Hepatic stellate cell (primary cell): ENCODE data around the gene TEX22.

Experiments
- DNase-seq: peaks from one replicate; pipeline ENCODE4 v3.0.0; 2011; ENCODE audit warnings: low spot score

Gene TEX22

DNA sequence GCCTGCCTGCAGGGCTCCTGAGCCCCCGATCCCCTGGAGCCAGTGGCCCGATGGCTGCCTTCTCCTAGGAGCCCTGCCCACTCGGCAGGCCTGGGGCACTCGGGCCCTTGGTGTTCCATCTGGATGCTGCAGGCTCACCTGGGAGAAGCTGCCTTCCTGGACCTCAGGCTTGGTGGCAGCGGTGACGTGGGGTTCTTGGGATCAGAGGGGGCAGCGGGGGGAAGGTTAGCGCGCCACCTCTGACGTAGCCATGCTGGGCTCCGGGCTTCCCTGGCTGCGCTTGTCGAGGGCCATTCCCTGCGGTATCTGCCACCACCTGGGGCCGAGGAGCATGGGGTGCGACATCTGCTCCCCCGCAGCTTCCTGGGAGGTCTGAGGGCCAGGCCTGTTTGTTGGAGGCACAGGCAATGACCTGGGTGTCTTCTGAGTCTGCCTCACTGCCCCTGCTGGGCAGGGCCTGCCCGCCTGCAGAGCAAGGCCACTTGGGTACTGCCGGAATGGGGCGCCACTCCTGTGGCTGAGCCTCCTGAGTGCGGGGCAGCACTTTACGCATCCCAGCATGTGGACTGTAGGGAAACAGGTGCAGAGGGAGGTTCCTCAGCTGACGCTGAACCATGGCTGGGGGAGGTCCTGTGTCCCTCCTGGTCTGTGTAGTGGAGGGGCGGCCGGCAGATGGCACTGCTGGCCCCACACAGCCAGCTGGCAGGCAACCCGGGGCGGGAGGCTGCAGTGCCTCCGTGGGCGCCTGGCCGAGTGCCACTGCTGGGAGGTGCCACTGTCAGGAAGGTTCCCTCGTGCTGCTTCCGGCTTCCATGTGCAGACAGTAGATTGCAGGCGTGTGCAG, 41.6 kb downstream of the TEX22 start:
- DNase-seq: peak; percentile 47

DNA sequence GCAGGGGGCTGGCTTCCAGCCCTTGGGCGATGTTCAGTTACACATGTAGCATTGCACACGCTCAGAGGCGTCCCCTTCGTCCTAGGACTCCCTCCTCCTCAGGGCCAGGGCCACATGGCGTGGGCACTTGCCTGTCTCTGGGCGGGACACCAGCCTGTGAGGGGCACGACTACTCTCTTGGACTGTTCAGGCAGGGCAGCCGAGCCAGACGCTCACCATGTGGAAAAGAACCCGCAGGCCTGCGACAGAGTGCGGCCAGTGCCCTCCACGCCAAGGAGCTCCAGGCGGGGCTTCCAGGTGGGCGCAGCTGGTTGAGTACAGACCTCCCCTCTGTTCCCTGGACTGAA, 42.2 kb downstream of the TEX22 start:
- no peak for DNase-seq

DNA sequence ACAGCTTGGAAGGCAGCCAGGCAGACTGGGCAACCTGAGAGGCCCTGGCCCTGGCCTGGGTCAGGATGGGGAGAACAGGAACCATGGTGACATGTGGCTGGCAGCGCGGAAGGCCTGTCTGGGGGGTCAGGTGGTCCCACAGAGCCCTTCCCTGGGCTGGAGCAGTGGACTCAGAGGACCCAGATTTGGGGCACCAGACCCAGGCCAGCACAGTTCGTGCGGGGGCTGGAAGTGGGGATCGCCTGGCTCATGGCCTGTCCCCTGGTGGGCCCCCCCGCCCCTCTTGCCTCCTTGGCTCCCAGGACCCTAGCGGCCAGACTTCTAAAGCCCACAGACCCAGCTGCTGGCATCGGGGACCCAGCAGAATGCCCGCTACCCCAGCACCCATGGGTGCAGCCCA, 42.7 kb downstream of the TEX22 start:
- DNase-seq: no peak

DNA sequence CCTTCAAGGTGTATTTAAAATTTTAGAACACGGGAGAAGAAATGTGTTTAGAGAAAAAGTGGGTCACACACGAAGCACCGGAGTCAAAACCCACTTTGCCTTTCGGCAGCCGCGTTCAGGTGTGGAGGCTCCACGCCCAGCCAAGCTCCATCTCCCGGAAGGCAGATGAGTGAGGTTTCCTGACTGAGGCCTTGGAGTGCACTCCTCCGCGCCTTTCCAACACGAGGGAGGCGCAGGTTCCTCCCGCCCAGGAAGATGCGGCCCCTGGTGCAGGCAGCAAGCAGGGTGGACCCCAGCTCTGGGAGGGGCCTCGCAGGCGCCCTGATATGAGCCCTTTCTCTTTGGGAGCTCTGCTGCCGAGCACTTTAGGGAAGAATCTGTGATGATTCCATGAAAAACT, 43.8 kb downstream of the TEX22 start:
- no peak for DNase-seq

DNA sequence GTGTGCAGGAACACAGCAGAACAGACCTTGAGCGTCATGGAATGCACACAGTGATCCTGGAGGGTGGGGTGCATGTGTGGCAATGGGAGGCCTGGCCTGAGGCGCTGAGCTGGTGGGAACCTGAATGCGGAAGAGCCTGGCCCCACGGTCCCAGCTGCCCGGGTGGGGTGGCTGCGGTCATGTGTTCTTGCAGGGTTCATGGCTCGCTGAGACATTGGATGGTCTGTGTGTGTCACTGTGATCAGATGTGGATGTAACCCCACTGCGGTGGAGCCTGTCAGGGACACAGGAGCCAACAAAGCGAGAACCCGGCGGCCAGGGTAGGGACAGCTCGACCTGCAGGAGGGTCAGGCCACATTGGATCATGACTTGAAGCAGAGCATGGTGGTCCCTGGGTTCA, 44.5 kb downstream of the TEX22 start:
- DNase-seq: no peak

DNA sequence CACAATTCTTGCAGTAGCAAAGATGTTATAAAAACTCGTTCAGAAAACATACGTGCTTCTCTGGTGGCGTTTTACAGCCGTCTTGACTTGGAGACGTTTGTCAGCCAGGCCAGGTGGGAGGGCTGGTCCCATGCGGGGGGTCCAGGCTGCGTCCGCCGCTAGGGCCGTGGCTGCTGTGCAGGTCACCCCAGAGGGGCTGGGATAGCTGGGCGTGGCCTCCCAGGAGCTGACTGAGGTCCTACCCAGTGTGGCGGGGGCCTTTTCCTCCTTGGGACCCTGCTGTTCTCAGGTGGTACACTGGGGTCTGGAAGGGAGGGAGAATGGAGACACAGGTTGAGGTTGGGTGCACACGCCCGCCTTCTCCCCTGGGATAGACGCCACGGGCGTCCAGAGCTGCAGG, 46.5 kb downstream of the TEX22 start:
- no peak for DNase-seq

DNA sequence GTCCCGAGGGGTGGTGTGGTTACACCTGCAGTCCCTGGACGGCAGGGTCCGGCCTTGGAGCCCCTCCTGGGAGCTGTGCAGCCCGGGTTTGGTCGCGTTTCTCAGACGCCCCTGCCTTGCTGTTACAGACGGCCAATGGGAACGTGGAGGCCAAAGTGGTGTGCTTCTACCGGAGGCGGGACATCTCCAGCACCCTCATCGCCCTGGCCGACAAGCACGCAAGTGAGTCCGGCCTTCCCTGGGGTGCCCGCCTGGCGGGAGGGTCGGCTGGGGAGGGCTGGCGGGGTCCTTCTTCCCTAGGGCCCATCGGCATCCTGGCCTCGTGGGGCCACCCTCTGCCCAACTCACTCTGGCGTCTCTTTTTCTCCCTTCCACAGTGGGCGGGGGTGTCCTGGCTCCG, 47.0 kb downstream of the TEX22 start:
- no peak for DNase-seq

DNA sequence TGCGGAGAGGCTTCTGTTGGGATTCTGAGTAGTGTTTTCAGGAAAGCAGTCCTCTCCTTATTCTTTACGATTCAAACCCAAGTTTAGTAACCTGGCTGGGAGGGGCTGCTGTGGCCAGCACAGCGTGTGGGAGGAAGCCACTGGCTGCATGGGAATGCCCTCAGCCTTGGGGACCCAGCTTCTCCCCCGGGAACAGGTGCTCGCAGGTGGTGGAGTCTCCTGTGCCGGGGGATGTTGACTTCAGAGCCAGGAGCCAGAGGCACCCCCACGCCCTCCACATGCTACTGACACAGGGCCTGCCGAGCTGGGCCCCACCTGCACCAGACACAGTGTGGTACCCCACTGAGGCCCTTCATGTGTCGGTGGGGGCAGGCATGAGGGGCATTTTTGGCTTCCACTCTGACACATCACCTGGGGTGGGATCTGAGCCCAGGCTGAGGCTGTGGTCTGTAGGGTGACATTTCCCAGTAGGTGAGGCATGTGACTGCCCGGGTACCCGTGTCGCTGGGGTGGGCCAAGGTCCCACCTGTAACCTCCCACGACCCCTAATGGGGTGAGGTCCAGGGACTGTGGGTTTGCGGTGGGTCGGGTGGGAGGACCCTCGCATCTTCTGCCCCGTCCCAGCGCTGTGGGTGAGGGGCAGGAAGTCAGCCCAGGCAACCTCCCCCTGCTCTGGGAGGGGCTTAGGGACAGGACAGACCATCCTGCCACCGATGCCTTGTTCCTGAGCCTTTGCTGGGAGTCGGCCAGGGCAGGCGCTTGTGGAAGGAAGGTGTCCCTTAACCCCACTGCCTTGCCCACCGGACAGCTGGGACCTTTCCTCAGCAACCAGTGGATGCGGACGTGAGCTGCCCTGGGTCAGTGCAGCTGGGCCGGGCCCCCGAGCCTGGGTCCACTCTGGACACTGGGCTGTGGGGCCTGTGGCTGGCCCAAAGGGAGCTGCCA, 47.8 kb downstream of the TEX22 start:
- no peak for DNase-seq

DNA sequence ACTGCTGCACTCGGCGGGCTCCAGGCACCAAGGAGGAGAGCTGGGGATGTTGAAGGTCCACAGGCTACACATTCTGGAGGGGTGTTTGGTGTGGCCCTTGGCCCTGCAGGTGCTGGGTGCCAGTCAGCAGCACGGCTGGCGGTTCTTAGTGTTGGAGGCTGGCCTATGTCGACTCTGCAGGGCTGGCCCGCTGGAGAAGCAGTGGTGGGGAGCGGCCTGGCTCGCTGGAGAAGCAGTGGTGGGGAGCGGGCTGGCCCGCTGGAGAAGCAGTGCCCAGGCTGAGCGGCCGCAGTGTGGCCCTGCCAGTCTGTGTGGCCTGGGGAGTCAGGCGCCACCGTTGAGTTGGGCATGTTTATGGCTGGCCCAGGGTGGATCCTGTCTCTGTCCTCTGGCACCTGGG, 48.6 kb downstream of the TEX22 start:
- DNase-seq: no peak

DNA sequence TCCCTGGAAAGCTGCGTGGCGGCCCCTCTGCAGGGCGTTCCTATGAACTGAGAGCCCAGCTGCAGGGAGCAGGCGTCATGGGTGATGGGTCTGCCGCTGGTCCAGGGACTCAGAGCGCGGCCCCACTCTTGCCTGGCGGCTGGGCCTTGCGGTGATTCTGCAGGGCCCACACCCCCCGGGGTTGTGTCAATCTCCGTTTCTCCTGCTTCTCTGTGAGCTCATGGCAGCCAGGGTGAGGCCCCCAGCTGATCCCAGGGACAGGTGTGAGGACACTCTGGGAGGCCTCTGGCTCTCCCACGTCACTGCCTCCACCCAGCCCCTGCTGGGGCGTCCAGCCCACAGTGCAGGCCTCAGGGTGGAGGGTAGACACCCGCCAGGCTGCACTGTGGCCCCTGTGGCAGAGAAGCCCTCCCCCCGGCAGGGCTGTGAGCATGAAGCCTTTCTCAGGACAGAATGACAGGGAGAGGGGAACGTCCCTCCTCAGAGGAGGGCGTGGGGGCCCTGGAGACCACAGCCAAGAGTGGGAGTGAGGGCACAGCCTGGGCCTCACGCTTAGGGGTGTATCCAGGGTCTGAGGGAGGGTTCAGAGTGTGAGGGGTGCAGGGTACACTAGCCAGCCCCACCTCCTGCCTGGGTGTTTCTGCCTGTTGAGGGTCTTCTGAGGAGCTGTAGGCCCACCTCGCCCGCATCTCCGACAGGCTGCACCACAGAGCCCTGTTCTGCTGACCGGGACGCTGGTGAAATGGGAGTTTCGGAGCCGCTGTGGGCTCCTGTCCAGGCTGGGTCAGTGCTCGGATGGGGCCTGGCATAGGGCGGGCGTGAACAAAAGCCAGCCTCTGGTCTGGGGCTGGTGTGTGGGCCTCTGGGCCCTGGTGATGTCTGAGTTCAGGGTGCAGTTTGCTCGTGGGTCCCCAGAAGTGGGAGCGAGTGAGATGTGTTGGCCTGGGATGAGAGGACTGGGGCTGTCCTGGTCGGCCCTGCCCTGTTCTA, 49.6 kb downstream of the TEX22 start:
- no peak for DNase-seq

DNA sequence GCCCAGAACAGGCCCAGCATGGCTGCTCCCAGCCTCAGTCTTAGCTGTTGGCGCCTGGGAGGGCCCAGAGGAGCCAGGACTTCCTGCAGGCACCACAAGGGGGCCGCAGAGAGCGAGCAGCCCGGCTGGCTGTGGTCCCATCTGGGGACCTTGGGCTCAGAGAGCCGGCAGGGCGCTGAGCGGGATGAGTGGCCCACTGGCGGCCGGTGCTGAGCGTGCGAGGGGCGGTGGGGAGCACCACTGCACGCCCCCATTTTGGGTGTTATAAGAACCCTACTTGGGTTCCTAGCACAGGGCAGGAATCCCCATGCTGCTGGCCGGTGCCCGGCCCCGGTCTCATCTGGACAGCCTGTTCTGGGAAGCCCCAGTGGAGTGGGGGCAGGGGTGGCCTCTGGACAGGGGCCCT, 50.4 kb downstream of the TEX22 start:
- DNase-seq: peak; percentile 96

DNA sequence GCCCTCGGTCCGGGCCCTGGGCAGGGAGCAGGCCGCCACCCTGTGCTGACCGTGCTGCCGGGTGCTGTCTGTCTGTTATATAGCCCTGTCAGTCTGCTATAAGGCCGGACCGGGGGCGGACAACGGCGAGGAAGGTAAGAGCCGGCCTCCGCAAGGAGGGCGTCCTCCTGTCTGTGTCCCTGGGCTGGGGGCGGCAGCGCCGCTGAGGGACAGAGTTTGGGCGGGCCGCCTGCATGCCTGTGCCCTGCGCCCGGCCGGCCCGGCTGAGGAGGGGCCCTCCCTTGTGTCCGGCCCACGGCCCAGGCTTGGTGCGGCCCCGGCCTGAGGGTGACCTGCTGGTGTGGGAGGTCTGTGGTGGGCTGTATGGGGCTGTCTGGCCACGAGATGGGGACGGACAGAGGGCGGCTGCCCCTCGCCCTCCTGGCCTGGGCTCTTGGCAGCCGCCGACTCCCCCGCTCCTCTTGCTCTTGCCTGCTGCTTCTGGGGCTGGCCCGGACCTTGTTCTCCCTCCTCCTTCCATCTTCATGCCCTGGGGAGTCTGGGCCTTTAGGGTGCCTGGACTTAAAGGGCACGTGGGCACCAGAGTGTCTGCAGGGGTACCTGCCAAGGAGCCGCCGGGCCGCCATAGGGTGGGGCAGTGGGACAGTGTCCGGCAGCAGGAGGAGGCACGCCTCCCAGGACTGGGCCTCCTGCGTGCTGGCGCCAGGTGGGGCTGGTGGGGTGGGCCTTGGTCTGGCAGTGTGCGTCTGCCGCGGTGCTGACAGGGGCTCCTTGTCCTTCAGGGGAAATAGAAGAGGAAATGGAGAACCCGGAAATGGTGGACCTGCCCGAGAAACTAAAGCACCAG, 51.2 kb downstream of the TEX22 start:
- DNase-seq: no peak

DNA sequence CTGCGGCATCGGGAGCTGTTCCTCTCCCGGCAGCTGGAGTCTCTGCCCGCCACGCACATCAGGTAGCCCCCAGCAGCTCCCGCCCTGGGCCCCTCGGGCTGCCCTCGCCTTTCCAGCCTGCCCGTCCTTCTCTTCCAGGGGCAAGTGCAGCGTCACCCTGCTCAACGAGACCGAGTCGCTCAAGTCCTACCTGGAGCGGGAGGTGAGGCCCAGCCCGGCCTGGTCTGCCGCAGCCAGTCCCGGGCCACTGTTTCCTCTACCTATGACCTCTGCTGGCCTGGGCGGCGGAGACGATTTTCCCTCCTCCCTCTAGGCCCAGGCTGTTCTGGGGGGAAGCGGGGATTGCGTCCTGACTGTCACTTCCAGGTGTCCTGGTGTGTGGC, 51.8 kb downstream of the TEX22 start:
- DNase-seq: no peak

DNA sequence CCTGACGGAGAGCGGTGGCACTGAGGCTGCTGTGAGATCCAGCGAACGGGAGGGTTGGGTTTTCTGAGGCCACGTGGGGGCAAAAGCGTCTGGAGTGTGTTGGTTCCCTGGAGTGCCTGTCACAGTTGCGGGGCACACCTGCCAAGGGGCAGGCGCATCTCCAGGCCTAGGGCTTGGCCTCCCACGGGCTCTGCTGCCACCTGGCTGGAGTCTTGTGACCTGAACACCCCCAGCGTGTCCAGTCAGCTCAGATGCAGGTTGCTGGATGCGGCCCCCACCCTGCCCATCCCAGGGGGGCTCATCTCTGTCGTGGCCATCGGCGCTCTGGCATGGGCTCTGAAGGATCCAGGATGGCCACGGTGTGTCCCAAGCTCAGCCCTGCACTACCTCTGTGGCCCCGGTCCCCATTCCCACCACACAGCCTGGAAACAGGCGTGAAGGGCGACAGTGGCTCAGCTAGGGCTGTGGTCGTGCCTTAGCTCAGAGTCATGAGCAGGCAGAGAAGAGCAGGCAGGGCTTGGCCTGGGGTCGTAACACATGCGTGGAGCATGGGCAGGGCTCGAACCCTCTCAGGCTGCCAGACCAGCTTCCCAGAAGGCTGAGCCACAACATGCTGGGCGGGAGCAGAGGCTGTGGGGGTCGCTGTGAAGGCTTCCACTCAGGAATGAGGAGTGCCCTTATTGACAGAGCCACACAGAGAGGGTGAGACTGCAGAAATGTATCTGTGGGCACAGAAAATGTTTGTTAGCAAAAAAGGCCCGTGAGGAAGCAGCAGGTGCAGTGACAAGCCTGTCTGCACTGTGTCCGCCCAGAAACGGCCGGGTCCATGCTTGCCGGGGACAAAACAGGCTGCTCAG, 52.8 kb downstream of the TEX22 start:
- DNase-seq: no peak

DNA sequence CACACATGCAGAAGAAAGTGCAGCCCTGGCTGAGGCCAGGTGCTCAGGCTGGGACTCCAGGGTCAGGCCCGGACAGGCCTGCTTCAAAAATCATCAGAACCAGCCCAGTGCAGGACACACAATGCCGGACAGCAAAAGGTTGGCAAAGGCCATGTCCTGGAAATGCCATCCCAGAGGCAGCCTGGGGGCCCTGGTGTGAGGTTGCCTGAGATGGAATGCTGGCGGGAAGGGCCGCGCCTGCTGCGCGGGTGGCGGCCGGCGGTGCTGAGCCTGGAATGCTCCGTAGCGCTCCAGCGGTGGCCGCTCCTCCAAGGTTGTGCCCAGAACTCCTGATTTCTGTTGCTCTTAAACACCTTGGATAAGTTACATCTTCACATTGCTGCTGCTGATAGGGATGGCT, 54.6 kb downstream of the TEX22 start:
- no peak for DNase-seq

DNA sequence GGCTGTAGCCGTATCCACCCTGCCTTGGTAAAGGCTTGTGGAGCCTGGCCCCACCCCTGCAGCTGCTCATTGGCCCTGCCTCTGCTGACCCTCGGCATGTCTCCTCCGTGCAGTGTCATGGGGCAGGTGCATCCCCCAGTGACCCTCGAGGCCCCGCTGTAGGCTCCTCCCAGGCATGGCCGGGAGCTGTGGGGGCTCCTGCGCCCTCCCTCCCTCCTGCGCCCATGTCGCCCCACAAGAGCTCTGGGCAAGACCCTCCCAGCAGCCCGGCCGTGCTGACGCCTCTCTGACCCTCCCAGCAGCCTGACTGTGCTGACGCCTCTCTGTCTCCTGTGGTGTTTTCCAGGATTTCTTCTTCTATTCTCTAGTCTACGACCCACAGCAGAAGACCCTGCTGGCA, 55.5 kb downstream of the TEX22 start:
- DNase-seq: no peak

DNA sequence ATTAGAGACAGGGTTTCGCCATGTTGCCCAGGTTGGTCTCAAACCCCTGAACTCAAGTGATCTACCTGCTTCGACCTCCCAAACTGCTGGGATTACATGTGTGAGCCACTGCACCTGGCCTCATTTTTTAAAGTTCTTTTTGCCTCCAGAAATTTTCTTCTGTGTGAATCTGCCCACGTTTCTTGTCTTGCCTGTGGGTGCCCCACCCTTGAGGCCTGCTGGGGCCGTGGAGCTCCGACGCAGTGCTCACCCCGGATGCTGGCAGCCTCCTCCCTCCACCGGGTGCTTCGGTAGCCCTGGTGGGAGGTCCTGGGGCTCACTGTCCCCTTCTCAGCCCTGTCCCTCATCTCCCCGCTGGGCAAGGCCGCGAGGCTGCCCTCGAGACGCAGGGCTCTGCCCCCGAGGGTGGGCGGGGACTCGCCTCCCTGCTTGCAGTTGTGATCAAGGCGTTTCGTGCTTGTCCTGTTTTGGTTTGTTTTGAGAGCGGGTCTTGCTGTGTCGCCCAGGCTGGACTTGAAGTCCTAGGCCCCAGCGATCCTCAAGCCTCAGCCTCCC, 56.8 kb downstream of the TEX22 start:
- DNase-seq: no peak

DNA sequence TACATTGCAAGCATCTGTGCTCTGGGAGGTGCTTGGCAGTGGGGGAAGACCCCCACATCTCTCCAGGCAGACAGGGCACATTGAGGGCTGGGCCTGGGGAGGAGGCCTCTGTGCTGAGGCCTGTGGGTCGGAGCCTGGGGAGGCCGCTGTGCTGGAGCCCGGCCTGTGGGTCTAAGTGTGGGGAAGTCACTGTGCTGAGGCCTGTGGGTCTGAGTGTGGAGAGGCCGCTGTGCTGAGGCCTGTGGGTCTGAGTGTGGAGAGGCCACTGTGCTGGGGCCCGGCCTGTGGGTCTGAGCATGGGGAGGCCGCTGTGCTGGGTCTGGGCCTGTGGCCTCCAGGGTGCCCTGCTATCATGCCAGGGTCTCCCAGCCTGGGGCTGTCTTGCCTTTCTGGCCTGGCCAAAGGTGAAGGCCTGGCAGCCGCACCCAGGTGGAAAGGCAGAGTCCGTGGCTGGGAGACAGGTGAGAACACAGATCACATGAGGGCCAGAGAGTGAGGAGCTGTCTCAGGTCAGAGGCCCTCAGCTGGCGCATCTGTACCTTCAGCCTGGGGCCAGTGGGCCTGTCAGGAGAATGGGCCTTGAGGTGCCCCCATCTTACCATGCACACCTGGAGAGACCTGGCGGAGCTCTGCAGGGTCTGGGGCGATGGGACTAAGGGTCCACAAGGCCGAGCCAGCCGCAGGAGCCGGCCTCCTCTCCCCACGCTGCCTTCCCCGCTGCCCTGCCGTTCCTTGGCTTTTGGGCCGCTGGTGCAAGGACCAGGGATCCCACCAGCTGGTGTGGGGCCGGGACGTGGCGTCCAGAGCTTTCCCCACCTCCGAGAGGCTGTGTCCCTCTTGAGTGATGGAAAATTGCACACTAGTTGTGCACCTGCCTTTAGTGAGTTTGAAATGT, 57.7 kb downstream of the TEX22 start:
- no peak for DNase-seq
